Activated CD8-positive, alpha-beta T cell treated with anti-CD3 and anti-CD28 coated beads for 36 hours (primary cell): ENCODE data around the gene ORC6. TPM values are rescaled to one million over a fixed set of nuclear protein-coding genes. Genes with fewer than 3 reads are reported as not detected.

Experiments used
- ATAC-seq: fragments of 200-7000 bp; cut with Tn5 transposase; one replicate; pipeline ENCODE4 v1.10.0; 2021; ENCODE audit warnings: mild to moderate bottlenecking, moderate library complexity
- CTCF ChIA-PET: fragments of 350-600 bp; sonication (Branson Sonifier 250); formaldehyde crosslinking; loops from one replicate; lab custom pipeline; 2021; ENCODE audit warnings: antibody characterized with exemption; lab: Charles Lee
- POLR2A ChIA-PET: fragments of 350-600 bp; sonication (Branson Sonifier 250); formaldehyde crosslinking; loops from one replicate; lab custom pipeline; 2021; ENCODE audit warnings: antibody characterized with exemption; lab: Charles Lee
- DNase-seq: peaks from one replicate; pipeline ENCODE4 v3.0.0-alpha.2; 2020
- H3K27ac Mint-ChIP-seq: one replicate; pipeline ENCODE4 v1.8.0; 2021; ENCODE audit warnings: mild to moderate bottlenecking, mixed read lengths
- H3K27me3 Mint-ChIP-seq: one replicate; pipeline ENCODE4 v1.8.0; 2021; ENCODE audit warnings: mixed read lengths
- H3K36me3 Mint-ChIP-seq: one replicate; pipeline ENCODE4 v1.8.0; 2021; ENCODE audit warnings: low read depth, mixed read lengths
- H3K4me1 Mint-ChIP-seq: one replicate; pipeline ENCODE4 v1.8.0; 2021; ENCODE audit warnings: low read depth, mixed read lengths
- H3K4me3 Mint-ChIP-seq: one replicate; pipeline ENCODE4 v1.8.0; 2021; ENCODE audit warnings: mild to moderate bottlenecking, moderate library complexity, mixed read lengths
- H3K9me3 Mint-ChIP-seq: one replicate; pipeline ENCODE4 v1.8.0; 2021; ENCODE audit warnings: mixed read lengths
- CTCF ChIP-seq: fragments of 200-600 bp; IDR thresholded peaks from one replicate; pipeline ENCODE4 v1.8.0; 2022; ENCODE audit warnings: antibody characterized with exemption, mild to moderate bottlenecking
- intact Hi-C: fragments of 100-400 bp; cut with micrococcal nuclease; formaldehyde crosslinking; loops from one replicate; pipeline ENCODE4 v1.10.0; 2022
- total RNA-seq, 2 experiments: library from RNA; stranded (reverse); gene quantifications; one replicate each; pipeline ENCODE4 v1.2.3, GENCODE V29; 2021

The ORC6 gene
- total RNA-seq, 2 experiments from 2014 or later, result 49.2 to 51.6 TPM

GRCh38 chr16:46720619-46721018 is 31.2 kb downstream of the ORC6 start:
- intact Hi-C loops, result no loop called here
- ChIA-PET CTCF (interaction anchor here (1.2 to 1.7 kb wide), 2 partner anchors 21 to 29 kb away, joined by 3 read pairs; no protein-coding TSS in a partner anchor), POLR2A (no interaction called here)
- Mint-ChIP-seq H3K4me1 (no peaks in the 10 kb centered on the region), H3K27ac (no peak overlapping the region), H3K27me3 (no peaks in the 10 kb centered on the region), H3K4me3 (no peak overlapping the region), H3K9me3 (peaks cover 2% of the 10 kb centered on the region), H3K36me3 (no peaks in the 10 kb centered on the region)
- TF ChIP-seq CTCF, result no peak
- ATAC-seq, result no peak
- no peak for DNase-seq

- Mint-ChIP-seq H3K4me1 (no peaks in the 10 kb centered on the region), H3K9me3 (peaks cover 7% of the 10 kb centered on the region), H3K36me3 (no peaks in the 10 kb centered on the region), H3K27me3 (no peaks in the 10 kb centered on the region), H3K4me3 (no peak overlapping the region), H3K27ac (no peak overlapping the region)
- CTCF ChIA-PET, result interaction anchor here (1.2 to 1.7 kb wide), 2 partner anchors 23 to 30 kb away, joined by 3 read pairs; no protein-coding TSS in a partner anchor
- TF ChIP-seq CTCF, result no peak
- POLR2A ChIA-PET, result no interaction called here
- ATAC-seq, result no peak
- intact Hi-C loops, result no loop called here
- no peak for DNase-seq
Observed at GRCh38 chr16:46721885-46722284, 32.4 kb downstream of the ORC6 start.

GRCh38 chr16:46727184-46727583 is 37.7 kb downstream of the ORC6 start:
- intact Hi-C loops, result no loop called here
- ATAC-seq (no peak), DNase-seq (no peak)
- H3K4me3 Mint-ChIP-seq, result no peak overlapping the region
- no peaks in the 10 kb centered on the region for H3K4me1 Mint-ChIP-seq
- H3K9me3 Mint-ChIP-seq, result peaks cover 7% of the 10 kb centered on the region
- no peak overlapping the region for H3K27ac Mint-ChIP-seq
- H3K36me3 Mint-ChIP-seq, result no peaks in the 10 kb centered on the region
- CTCF ChIA-PET, result no interaction called here
- H3K27me3 Mint-ChIP-seq, result no peaks in the 10 kb centered on the region
- no peak for TF ChIP-seq CTCF
- POLR2A ChIA-PET, result no interaction called here

- no peak overlapping the region for H3K4me3 Mint-ChIP-seq
- no peaks in the 10 kb centered on the region for H3K4me1 Mint-ChIP-seq
- ChIA-PET POLR2A (no interaction called here), CTCF (interaction anchor here (1.6 kb wide), 1 partner anchor 54 kb away, joined by 5 read pairs; no protein-coding TSS in a partner anchor)
- H3K36me3 Mint-ChIP-seq, result no peaks in the 10 kb centered on the region
- H3K9me3 Mint-ChIP-seq, result peaks cover 7% of the 10 kb centered on the region
- no peak for TF ChIP-seq CTCF
- no peak overlapping the region for H3K27ac Mint-ChIP-seq
- ATAC-seq (no peak), DNase-seq (no peak)
- intact Hi-C loops, result no loop called here
- H3K27me3 Mint-ChIP-seq, result no peaks in the 10 kb centered on the region
Observed at GRCh38 chr16:46727630-46728029, 38.2 kb downstream of the ORC6 start.

- no peaks in the 10 kb centered on the region for H3K27me3 Mint-ChIP-seq
- no peak for TF ChIP-seq CTCF
- ChIA-PET POLR2A (no interaction called here), CTCF (interaction anchor here (1.6 kb wide), 1 partner anchor 55 kb away, joined by 5 read pairs; no protein-coding TSS in a partner anchor)
- no peak overlapping the region for H3K4me3 Mint-ChIP-seq
- no peak for ATAC-seq
- peaks cover 7% of the 10 kb centered on the region for H3K9me3 Mint-ChIP-seq
- H3K36me3 Mint-ChIP-seq, result no peaks in the 10 kb centered on the region
- no peak for DNase-seq
- H3K4me1 Mint-ChIP-seq, result no peaks in the 10 kb centered on the region
- intact Hi-C loops, result no loop called here
- no peak overlapping the region for H3K27ac Mint-ChIP-seq
Observed at GRCh38 chr16:46728806-46729205, 39.3 kb downstream of the ORC6 start.
